ENCODE measurements around the gene CD200. TPM values are rescaled to one million over a fixed set of nuclear protein-coding genes. Genes with fewer than 3 reads are reported as not detected.

Gene CD200
- total RNA-seq, 1 experiment from 2014 or later = 46.8 TPM

DNA sequence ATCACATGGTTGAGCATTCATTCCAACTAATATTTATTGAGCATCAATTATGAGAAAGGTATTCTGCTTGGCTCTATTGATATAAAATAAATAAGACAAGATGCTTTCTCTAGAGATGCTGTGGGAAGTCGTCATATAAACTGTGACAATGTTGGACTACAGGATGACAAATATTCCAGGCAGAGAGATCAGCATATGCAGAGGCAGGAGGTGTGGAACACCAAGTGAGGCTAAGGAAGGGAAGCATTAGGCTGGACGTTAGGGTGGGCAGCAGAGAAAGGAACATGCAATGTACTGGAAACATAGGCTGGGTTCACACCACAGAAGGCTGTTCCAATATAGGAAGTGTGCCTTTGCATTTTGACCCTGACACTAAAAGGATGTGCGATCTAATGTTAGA lies 38.6 kb downstream of the CD200 start (continued):
- TF ChIP-seq, protein P1, sequence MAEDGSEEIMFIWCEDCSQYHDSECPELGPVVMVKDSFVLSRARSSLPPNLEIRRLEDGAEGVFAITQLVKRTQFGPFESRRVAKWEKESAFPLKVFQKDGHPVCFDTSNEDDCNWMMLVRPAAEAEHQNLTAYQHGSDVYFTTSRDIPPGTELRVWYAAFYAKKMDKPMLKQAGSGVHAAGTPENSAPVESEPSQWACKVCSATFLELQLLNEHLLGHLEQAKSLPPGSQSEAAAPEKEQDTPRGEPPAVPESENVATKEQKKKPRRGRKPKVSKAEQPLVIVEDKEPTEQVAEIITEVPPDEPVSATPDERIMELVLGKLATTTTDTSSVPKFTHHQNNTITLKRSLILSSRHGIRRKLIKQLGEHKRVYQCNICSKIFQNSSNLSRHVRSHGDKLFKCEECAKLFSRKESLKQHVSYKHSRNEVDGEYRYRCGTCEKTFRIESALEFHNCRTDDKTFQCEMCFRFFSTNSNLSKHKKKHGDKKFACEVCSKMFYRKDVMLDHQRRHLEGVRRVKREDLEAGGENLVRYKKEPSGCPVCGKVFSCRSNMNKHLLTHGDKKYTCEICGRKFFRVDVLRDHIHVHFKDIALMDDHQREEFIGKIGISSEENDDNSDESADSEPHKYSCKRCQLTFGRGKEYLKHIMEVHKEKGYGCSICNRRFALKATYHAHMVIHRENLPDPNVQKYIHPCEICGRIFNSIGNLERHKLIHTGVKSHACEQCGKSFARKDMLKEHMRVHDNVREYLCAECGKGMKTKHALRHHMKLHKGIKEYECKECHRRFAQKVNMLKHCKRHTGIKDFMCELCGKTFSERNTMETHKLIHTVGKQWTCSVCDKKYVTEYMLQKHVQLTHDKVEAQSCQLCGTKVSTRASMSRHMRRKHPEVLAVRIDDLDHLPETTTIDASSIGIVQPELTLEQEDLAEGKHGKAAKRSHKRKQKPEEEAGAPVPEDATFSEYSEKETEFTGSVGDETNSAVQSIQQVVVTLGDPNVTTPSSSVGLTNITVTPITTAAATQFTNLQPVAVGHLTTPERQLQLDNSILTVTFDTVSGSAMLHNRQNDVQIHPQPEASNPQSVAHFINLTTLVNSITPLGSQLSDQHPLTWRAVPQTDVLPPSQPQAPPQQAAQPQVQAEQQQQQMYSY (CRISPR knock-in tag; IDR thresholded peaks at IDR 0.05) = no peak
- no peak for TF ChIP-seq CBFB (CRISPR knock-in tag; IDR thresholded peaks at IDR 0.05; ENCODE audit: low read depth)
- TF ChIP-seq JAZF1 (CRISPR knock-in tag; IDR thresholded peaks at IDR 0.05) = no peak
- TF ChIP-seq GRHL2 (CRISPR knock-in tag; IDR thresholded peaks at IDR 0.05; ENCODE audit: insufficient replicate concordance, severe bottlenecking) = no peak

GRCh38 chr3:112372396-112372795 lies 39.4 kb downstream of the CD200 start:
- no peak overlapping the region for H3K27ac Mint-ChIP-seq
- H3K9me3 Mint-ChIP-seq = 0 out of 2 replicates have a peak, but pooled peaks cover 5% of the 10 kb centered on the region
- no peak for DNase-seq (ENCODE audit: low spot score)
- H3K27me3 Mint-ChIP-seq (ENCODE audit: low read depth) = no peaks in the 10 kb centered on the region
- TF ChIP-seq, protein P2, sequence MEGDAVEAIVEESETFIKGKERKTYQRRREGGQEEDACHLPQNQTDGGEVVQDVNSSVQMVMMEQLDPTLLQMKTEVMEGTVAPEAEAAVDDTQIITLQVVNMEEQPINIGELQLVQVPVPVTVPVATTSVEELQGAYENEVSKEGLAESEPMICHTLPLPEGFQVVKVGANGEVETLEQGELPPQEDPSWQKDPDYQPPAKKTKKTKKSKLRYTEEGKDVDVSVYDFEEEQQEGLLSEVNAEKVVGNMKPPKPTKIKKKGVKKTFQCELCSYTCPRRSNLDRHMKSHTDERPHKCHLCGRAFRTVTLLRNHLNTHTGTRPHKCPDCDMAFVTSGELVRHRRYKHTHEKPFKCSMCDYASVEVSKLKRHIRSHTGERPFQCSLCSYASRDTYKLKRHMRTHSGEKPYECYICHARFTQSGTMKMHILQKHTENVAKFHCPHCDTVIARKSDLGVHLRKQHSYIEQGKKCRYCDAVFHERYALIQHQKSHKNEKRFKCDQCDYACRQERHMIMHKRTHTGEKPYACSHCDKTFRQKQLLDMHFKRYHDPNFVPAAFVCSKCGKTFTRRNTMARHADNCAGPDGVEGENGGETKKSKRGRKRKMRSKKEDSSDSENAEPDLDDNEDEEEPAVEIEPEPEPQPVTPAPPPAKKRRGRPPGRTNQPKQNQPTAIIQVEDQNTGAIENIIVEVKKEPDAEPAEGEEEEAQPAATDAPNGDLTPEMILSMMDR (IDR thresholded peaks at IDR 0.05) = no peak
- TF ChIP-seq ATF3 (CRISPR knock-in tag; conservative IDR thresholded peaks at IDR 0.05) (no peak), ZNF232 (CRISPR knock-in tag; IDR thresholded peaks at IDR 0.05) (no peak), EMX1 (CRISPR knock-in tag; IDR thresholded peaks at IDR 0.05) (no peak), ESRRA (CRISPR knock-in tag; IDR thresholded peaks at IDR 0.05; ENCODE audit: borderline replicate concordance) (no peak), TCF7 (CRISPR knock-in tag; IDR thresholded peaks at IDR 0.05; ENCODE audit: low read depth) (no peak), PRRX2 (CRISPR knock-in tag; IDR thresholded peaks at IDR 0.05) (no peak)
- CTCF ChIA-PET = no interaction called here
- no peak for ATAC-seq
- peaks cover 23% of the 10 kb centered on the region for H3K4me1 Mint-ChIP-seq
- H3K4me3 Mint-ChIP-seq = no peak overlapping the region
- POLR2A ChIA-PET = no interaction called here
- H3K36me3 Mint-ChIP-seq = no peaks in the 10 kb centered on the region

DNA sequence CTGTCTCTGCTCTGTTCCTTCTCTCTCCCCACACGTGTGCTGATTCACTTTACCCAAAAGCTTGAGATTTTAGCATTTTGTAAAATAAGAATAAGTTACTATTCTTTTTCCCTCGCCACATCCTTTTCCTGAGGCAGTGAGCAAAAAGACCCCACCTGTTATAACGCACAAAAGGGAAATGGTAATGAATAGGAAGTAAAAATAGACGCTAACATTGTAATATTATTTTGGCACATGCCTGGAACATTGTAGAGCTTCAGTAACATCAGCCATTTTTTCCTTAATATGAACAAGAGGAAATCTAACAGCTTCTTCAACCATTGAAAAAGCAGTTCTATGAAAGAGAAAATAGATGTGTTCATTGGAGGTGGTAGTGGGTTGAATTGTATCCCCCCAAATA lies 40.5 kb downstream of the CD200 start:
- ATAC-seq (no peak), DNase-seq (ENCODE audit: low spot score) (no peak)
- no peak overlapping the region for H3K27ac Mint-ChIP-seq
- H3K36me3 Mint-ChIP-seq = no peaks in the 10 kb centered on the region
- H3K4me3 Mint-ChIP-seq = no peak overlapping the region
- POLR2A ChIA-PET = no interaction called here
- peaks cover 34% of the 10 kb centered on the region for H3K4me1 Mint-ChIP-seq
- CTCF ChIA-PET = interaction anchor here (0.6 to 0.7 kb wide), 2 partner anchors 268 to 476 kb away, joined by 3 to 4 read pairs; no protein-coding TSS in a partner anchor
- H3K9me3 Mint-ChIP-seq = 0 out of 2 replicates have a peak, but pooled peaks cover 5% of the 10 kb centered on the region
- no peaks in the 10 kb centered on the region for H3K27me3 Mint-ChIP-seq (ENCODE audit: low read depth)
- TF ChIP-seq, protein P2 (IDR thresholded peaks at IDR 0.05) = no peak
- TF ChIP-seq ELF4 (CRISPR knock-in tag; IDR thresholded peaks at IDR 0.05; ENCODE audit: low read depth) (no peak), TEAD1 (CRISPR knock-in tag; IDR thresholded peaks at IDR 0.05) (no peak), CREM (CRISPR knock-in tag; IDR thresholded peaks at IDR 0.05) (no peak), ZNF671 (CRISPR knock-in tag; IDR thresholded peaks at IDR 0.05) (no peak), ZSCAN18 (CRISPR knock-in tag; IDR thresholded peaks at IDR 0.05) (no peak), NFYB (CRISPR knock-in tag; conservative IDR thresholded peaks at IDR 0.05; ENCODE audit: low read depth) (no peak), USF2 (CRISPR knock-in tag; IDR thresholded peaks at IDR 0.05) (no peak), RORB (CRISPR knock-in tag; IDR thresholded peaks at IDR 0.05) (no peak)
- TF ChIP-seq, protein P3, sequence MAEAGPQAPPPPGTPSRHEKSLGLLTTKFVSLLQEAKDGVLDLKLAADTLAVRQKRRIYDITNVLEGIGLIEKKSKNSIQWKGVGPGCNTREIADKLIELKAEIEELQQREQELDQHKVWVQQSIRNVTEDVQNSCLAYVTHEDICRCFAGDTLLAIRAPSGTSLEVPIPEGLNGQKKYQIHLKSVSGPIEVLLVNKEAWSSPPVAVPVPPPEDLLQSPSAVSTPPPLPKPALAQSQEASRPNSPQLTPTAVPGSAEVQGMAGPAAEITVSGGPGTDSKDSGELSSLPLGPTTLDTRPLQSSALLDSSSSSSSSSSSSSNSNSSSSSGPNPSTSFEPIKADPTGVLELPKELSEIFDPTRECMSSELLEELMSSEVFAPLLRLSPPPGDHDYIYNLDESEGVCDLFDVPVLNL (CRISPR knock-in tag; IDR thresholded peaks at IDR 0.05; ENCODE audit: borderline replicate concordance, low read depth) = no peak
- TF ChIP-seq, protein P4, sequence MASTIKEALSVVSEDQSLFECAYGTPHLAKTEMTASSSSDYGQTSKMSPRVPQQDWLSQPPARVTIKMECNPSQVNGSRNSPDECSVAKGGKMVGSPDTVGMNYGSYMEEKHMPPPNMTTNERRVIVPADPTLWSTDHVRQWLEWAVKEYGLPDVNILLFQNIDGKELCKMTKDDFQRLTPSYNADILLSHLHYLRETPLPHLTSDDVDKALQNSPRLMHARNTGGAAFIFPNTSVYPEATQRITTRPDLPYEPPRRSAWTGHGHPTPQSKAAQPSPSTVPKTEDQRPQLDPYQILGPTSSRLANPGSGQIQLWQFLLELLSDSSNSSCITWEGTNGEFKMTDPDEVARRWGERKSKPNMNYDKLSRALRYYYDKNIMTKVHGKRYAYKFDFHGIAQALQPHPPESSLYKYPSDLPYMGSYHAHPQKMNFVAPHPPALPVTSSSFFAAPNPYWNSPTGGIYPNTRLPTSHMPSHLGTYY (CRISPR knock-in tag; IDR thresholded peaks at IDR 0.05) = no peak

Data from WTC11 (cell line).